HUES64 (cell line): ENCODE measurements around the gene WDFY2. TPM values are rescaled to one million over a fixed set of nuclear protein-coding genes. Genes with fewer than 3 reads are reported as not detected.
"Not testable (repeated sequence)": the region's sequence is repeated elsewhere in the genome, so short reads cannot be mapped to it uniquely, and the experiment has no call there.

Source experiments
- H3K27ac ChIP-seq: 2 replicates; pipeline ENCODE4 v1.7.0; 2013; ENCODE audit warnings: low read depth, low read length, inconsistent platforms
- H3K27me3 ChIP-seq: 2 replicates; pipeline ENCODE4 v1.6.1; 2013; ENCODE audit warnings: mild to moderate bottlenecking, low read length; ENCODE audit not compliant: insufficient read depth
- H3K36me3 ChIP-seq: 2 replicates; pipeline ENCODE4 v1.6.1; 2013; ENCODE audit warnings: mild to moderate bottlenecking, low read length; ENCODE audit not compliant: insufficient read depth
- H3K4me1 ChIP-seq: 2 replicates; pipeline ENCODE4 v1.6.1; 2013; ENCODE audit warnings: mild to moderate bottlenecking, low read length, moderate library complexity; ENCODE audit not compliant: insufficient read depth
- H3K4me3 ChIP-seq: 2 replicates; pipeline ENCODE4 v1.5.1; 2013; ENCODE audit warnings: mild to moderate bottlenecking, low read length, moderate library complexity
- H3K9ac ChIP-seq: 2 replicates; pipeline ENCODE4 v1.6.1; 2013; ENCODE audit warnings: mild to moderate bottlenecking, low read depth, low read length
- H3K9me3 ChIP-seq: 2 replicates; pipeline ENCODE4 v1.6.1; 2013; ENCODE audit warnings: low read depth, low read length; ENCODE audit not compliant: insufficient read depth
- WGBS: fragments of 150-250, 120-280 bp; methylation state at CpG from one replicate; pipeline ENCODE4 v1.1.7; 2013; ENCODE audit warnings: missing lambda C conversion rate; 5-methylcytosine and 5-hydroxymethylcytosine counted together
- polyA plus RNA-seq, 2 experiments: library from polyadenylated mRNA; stranded (reverse); fragments of 50-300 nt; gene quantifications; one replicate each; pipeline ENCODE4 v1.2.3, GENCODE V29; 2013

The WDFY2 gene
- 13.7 TPM for polyA plus RNA-seq (2013, experiment 1 of 2)
- 11.5 TPM for polyA plus RNA-seq (2013, experiment 2 of 2)

DNA sequence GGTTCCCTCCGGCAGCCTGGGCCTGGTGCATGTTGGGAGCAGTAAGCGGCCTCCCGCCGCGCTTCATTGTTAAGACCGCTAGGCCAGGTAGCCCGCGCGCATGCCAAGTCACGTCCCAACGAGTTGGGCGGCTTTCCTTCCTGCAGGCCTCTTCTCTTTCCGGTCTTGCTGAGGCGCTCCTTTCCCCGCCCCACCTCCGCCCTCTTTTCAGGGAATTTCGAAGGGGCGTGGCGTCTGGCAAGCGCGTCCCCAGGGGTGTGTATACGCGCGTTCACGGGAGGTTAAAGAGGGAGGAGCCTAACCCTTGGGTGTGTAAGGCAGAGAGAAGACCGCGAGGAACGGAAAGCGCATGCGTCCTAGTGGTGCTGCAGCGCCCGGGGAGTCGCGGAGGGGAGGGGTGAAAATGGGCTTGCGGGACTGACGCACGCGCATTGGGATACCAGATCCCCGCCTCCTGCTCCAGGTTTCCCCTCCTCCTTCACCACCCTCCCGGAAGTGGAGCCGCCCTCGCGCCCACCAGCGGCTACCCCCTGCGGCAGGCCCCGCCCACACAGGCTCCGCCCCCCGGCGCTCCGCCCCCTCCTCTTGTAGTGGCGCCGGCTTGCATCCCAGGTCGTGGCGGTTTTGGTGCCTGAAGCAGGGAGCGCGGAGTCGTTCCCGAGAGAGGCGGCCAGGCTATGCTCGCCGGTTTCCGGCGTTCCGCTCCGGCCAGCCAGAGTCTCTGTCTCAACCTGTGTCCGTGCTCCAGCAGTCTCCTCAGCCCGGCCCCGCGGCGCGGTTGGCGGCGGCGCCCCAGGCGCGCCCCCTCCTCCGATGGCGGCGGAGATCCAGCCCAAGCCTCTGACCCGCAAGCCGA lies at the start of gene WDFY2:
WDFY2 (plus strand) TSS at position 588 of the 856 bp plus-strand sequence; CDS start at position 814, 226 bp downstream.
- Histone ChIP-seq H3K27ac (peak within 1 kb of the TSS; percentile 96), H3K9me3 (no peaks in the 10 kb centered on the region), H3K27me3 (no peaks in the 10 kb centered on the region), H3K4me3 (peak within 1 kb of the TSS; percentile 77), H3K36me3 (no peaks in the 10 kb centered on the region), H3K4me1 (peaks cover 39% of the 10 kb centered on the region), H3K9ac (peak within 1 kb of the TSS; percentile 84)
- WGBS = under 1% methylated on average over 81 of the region's 81 CpGs

DNA sequence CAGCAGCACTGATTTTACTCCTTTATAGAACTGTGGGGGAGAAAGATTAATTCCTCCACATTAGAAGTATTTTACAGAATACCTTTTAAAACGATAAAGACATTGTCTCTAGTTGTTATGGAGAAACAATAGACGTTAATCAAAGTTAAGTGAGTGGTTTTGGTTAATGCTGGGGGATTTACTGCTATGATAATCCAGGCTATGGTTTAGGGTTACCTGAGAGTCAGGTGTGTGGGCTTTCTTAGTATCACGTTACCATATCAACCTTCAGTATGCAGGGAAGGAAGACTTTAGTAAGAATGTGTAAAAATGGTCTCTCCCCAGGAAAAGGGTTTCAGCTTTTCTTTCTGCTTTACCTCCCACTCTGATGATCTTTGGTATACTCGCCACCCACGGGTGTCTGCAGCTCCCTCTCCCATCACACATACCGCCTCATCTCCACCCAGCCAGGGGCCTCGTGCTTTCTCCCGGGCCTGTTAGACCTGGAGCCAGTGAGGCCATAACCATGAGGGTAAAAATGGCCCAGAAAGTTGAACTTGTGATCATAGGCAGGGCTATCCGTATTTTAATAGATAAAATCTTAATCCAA lies 45.6 kb upstream of the WDFY2 start:
- no peak overlapping the region for H3K9ac ChIP-seq
- 87% methylated on average over 8 of the region's 9 CpGs for WGBS
- H3K27ac ChIP-seq = no peak overlapping the region
- H3K27me3 ChIP-seq = no peaks in the 10 kb centered on the region
- no peaks in the 10 kb centered on the region for H3K9me3 ChIP-seq
- H3K4me1 ChIP-seq = peaks cover 6% of the 10 kb centered on the region
- no peak overlapping the region for H3K4me3 ChIP-seq
- no peaks in the 10 kb centered on the region for H3K36me3 ChIP-seq

GRCh38 chr13:51539887-51540286 lies 44.4 kb upstream of the WDFY2 start:
- Histone ChIP-seq H3K36me3 (no peaks in the 10 kb centered on the region), H3K4me1 (peaks cover 6% of the 10 kb centered on the region), H3K9ac (no peak overlapping the region), H3K9me3 (no peaks in the 10 kb centered on the region), H3K27me3 (no peaks in the 10 kb centered on the region), H3K4me3 (no peak overlapping the region), H3K27ac (no peak overlapping the region)
- WGBS = 94% methylated on average over 2 of the region's 2 CpGs

DNA sequence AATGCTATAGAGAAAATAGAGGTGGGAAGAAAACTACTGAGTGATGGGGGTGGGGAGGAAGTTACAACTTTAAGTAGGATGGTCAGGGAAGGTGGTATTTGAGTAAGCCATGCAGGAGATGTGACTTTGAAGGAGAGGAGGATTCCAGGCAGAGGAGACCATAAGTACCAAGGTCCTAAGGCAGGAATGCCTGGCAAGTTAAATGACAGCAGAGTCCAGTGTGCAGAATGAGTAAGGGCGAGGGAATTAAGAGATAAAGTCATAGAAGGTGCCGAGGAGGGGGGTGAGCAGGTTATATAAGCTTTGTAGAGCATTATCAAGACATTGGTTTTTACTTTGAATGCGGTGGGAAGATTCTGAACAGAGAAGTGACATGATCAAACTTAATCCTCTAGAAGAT lies 43.2 kb upstream of the WDFY2 start:
- Histone ChIP-seq H3K27me3 (no peaks in the 10 kb centered on the region), H3K9ac (no peak overlapping the region), H3K27ac (no peak overlapping the region), H3K36me3 (no peaks in the 10 kb centered on the region), H3K4me3 (no peak overlapping the region), H3K4me1 (peaks cover 6% of the 10 kb centered on the region), H3K9me3 (no peaks in the 10 kb centered on the region)
- 91% methylated on average over 3 of the region's 3 CpGs for WGBS

- no peak overlapping the region for H3K9ac ChIP-seq
- H3K9me3 ChIP-seq = no peaks in the 10 kb centered on the region
- H3K4me3 ChIP-seq = no peak overlapping the region
- no peaks in the 10 kb centered on the region for H3K27me3 ChIP-seq
- peaks cover 6% of the 10 kb centered on the region for H3K4me1 ChIP-seq
- H3K36me3 ChIP-seq = no peaks in the 10 kb centered on the region
- 88% methylated on average over 6 of the region's 6 CpGs for WGBS
- H3K27ac ChIP-seq = no peak overlapping the region
Observed at GRCh38 chr13:51541809-51542258, 42.4 kb upstream of the WDFY2 start.

DNA sequence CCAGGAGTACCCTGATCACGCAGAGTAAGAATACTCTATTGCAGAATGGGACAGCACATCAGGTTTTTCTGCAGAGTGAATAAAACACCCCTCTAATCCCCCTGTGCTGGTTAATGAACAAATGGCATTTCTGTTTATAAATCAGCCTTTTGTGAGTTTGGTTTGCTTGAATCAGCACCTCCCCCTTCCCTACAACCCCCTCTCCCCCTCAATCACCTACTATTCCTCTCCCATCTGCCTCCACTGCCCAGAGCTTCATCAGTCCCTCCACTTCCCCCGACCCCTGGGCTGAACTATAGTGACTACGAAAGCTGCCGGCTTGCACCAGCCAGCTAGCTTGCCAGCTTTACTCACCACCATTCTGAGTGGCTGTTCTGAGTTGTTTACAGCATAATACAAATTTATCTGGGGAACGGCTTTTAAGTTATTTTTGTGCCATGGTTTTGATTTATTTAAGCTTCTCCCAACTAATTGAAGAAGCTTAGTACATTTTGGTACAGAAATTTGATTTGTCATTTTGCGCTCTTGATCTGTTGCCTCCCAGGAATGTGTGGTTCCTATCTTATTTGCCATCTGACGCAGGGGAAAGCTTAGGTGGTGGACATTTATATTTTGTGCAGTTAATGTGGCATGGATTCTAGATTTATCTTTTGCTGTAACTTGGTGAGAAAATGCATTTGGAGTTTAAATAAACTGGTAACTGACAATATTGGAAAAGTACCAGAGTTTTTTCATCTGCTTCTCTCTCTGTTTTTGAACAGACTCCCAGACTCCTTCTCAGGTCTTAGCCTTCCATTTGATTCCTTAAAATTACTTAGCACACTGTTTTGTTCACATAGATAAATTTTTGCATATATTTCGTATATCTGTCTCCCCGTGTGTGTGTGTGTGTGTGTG lies 41.7 kb upstream of the WDFY2 start:
- no peak overlapping the region for H3K4me3 ChIP-seq
- no peak overlapping the region for H3K27ac ChIP-seq
- H3K9me3 ChIP-seq = no peaks in the 10 kb centered on the region
- no peaks in the 10 kb centered on the region for H3K36me3 ChIP-seq
- no peak overlapping the region for H3K9ac ChIP-seq
- H3K4me1 ChIP-seq = peaks cover 6% of the 10 kb centered on the region
- no peaks in the 10 kb centered on the region for H3K27me3 ChIP-seq
- 69% methylated on average over 7 of the region's 9 CpGs for WGBS

DNA sequence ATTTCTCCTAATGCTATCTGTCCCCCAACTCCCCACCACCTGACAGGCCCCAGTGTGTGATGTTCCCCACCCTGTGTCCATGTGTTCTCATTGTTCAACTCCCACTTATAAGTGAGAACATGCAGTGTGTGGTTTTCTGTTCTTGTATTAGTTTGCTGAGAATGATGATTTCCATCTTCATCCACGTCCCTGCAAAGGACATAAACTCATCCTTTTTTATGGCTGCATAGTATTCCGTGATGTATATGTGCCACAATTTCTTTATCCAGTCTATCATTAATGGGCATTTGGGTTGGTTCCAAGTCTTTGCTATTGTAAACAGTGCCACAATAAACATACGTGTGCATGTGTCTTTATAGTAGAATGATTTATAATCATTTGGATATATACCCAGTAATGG lies 38.8 kb upstream of the WDFY2 start:
- H3K36me3 ChIP-seq, H3K27ac ChIP-seq, H3K27me3 ChIP-seq, H3K4me3 ChIP-seq, H3K9ac ChIP-seq, H3K9me3 ChIP-seq: not testable (repeated sequence)
- peaks cover 15% of the 10 kb centered on the region; the same call in 1 of the 2 replicates for H3K4me1 ChIP-seq
- WGBS = 100% methylated on average over 2 of the region's 3 CpGs

DNA sequence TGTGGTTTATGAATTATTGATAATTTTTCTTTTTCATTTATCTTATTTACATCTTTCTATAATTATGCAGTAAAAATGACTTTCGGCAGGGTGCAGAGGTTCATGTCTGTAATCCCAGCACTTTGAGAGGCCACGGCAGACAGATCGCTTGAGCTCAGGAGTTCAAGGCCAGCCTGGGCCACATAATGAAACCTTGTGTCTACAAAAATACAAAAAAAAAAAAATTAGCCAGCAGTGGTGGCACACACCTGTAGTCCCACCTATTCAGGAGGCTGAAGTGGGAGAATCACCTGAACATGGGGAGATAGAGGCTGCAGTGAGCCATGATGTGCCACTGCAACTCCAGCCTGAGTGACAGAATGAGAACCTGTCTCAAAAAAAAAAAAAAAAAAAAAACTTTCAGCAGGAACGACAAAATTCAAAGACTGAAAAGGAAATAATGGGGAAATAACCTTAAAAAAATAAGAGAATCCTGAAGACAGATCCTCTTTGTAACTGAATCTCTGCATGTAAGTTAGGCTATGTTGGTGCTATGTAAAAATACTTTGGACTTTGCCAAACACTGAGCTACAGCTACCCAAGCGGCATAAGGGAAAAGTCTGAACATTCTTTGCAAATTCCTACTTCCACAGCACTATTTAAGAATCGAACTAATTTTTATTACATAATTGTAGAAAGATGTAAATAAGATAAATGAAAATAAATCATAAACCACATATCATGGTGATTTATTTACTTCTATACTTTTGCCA lies 36.7 kb upstream of the WDFY2 start:
- no peak overlapping the region for H3K4me3 ChIP-seq
- H3K9ac ChIP-seq = no peak overlapping the region
- peaks cover 14% of the 10 kb centered on the region; the same call in 1 of the 2 replicates for H3K4me1 ChIP-seq
- H3K9me3 ChIP-seq = no peaks in the 10 kb centered on the region
- no peaks in the 10 kb centered on the region for H3K36me3 ChIP-seq
- H3K27me3 ChIP-seq = no peaks in the 10 kb centered on the region
- 92% methylated on average over 5 of the region's 6 CpGs for WGBS
- H3K27ac ChIP-seq = no peak overlapping the region

DNA sequence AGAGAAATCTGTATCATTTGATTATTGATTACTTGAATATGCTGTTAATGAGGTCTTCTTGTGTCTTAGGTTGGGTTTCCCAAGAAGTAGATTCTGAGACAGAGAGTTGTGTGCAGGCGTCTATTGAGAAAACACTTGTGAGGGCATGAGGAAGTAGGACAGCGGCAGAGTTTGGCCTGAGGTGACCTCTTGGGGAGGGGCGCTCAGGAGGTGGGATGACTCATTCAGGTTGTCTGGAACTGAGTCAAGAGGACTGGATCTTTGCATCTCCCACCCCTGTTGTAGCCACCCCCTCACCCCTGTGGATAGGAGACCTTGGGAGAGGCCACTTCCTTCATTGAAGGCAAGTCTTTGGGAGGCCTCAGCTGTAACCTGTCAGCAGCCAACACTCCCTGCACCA lies 35.2 kb upstream of the WDFY2 start:
- H3K4me1 ChIP-seq = peaks cover 9% of the 10 kb centered on the region; the same call in 1 of the 2 replicates
- no peak overlapping the region for H3K27ac ChIP-seq
- 52% methylated on average over 3 of the region's 3 CpGs for WGBS
- no peak overlapping the region for H3K9ac ChIP-seq
- H3K9me3 ChIP-seq = no peaks in the 10 kb centered on the region
- H3K36me3 ChIP-seq = no peaks in the 10 kb centered on the region
- H3K4me3 ChIP-seq = no peak overlapping the region
- H3K27me3 ChIP-seq = no peaks in the 10 kb centered on the region

DNA sequence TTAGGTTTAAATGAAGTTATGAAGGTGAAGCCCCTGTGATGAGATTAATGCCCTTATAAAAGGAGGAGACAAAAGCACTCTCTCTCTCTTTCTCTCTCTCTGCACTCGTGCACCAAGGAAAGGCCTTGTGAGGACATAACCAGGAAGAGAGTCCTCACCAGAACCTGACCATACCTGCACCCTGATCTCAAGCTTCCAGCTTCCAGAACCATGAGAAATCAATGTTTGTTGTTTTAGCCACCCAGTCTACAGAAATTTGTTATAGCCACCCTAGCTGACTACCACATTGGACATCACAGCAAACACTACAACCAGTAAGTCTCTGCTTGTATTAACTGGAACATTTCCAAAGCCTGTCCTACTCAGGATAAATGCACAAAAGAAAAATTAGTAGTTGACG lies 34.7 kb upstream of the WDFY2 start:
- no peaks in the 10 kb centered on the region for H3K36me3 ChIP-seq
- WGBS = 85% methylated on average over 1 of the region's 2 CpGs
- no peak overlapping the region for H3K4me3 ChIP-seq
- peaks cover 9% of the 10 kb centered on the region; the same call in 1 of the 2 replicates for H3K4me1 ChIP-seq
- no peak overlapping the region for H3K27ac ChIP-seq
- H3K9me3 ChIP-seq = no peaks in the 10 kb centered on the region
- H3K27me3 ChIP-seq = no peaks in the 10 kb centered on the region
- no peak overlapping the region for H3K9ac ChIP-seq
